ENCODE results near the gene IZUMO4.
"Not testable (repeated sequence)": the region's sequence is repeated elsewhere in the genome, so short reads cannot be mapped to it uniquely, and the experiment has no call there.

Gene IZUMO4

GRCh38 chr19:2123682-2124387 lies 27.1 kb downstream of the IZUMO4 start:
- no peak for TF ChIP-seq CTCF (IDR thresholded peaks at IDR 0.05)
- H3K4me1 ChIP-seq, result no peaks in the 10 kb centered on the region
- peaks cover 69 to 96% (median 90%) of the 10 kb centered on the region in 3 donors for H3K36me3 ChIP-seq
- H3K9me3 ChIP-seq, result no peaks in the 10 kb centered on the region
- no peak overlapping the region for H3K4me3 ChIP-seq
- no peak for DNase-seq
- intact Hi-C loops (cut with DNase I; ENCODE audit: low total_unique reads), result no loop called here
- H3K27ac ChIP-seq, result no peak overlapping the region
- H3K27me3 ChIP-seq, result no peaks in the 10 kb centered on the region

- intact Hi-C loops (cut with DNase I; ENCODE audit: low total_unique reads), result no loop called here
- no peak overlapping the region for H3K27ac ChIP-seq
- no peaks in the 10 kb centered on the region for H3K27me3 ChIP-seq
- H3K4me3 ChIP-seq, result no peak overlapping the region
- no peak for TF ChIP-seq CTCF (IDR thresholded peaks at IDR 0.05)
- no peaks in the 10 kb centered on the region for H3K4me1 ChIP-seq
- H3K9me3 ChIP-seq, result no peaks in the 10 kb centered on the region
- peaks cover 42 to 96% (median 92%) of the 10 kb centered on the region in 3 donors for H3K36me3 ChIP-seq
- DNase-seq, result no peak
Measured at GRCh38 chr19:2126879-2127518, 30.3 kb downstream of the IZUMO4 start.

GRCh38 chr19:2127758-2128157 lies 31.0 kb downstream of the IZUMO4 start:
- H3K36me3 ChIP-seq, result peaks cover 42 to 96% (median 92%) of the 10 kb centered on the region in 3 donors
- no peak for TF ChIP-seq CTCF (IDR thresholded peaks at IDR 0.05)
- DNase-seq, result no peak
- H3K4me3 ChIP-seq, result no peak overlapping the region
- H3K27me3 ChIP-seq, result no peaks in the 10 kb centered on the region
- intact Hi-C loops (cut with DNase I; ENCODE audit: low total_unique reads), result no loop called here
- H3K27ac ChIP-seq, result no peak overlapping the region
- H3K4me1 ChIP-seq, result no peaks in the 10 kb centered on the region
- H3K9me3 ChIP-seq, result no peaks in the 10 kb centered on the region

- H3K27ac ChIP-seq; H3K9me3 ChIP-seq; H3K4me1 ChIP-seq; intact Hi-C loops (cut with DNase I; ENCODE audit: low total_unique reads); H3K27me3 ChIP-seq; DNase-seq; H3K4me3 ChIP-seq: not testable (repeated sequence)
- peaks cover 39 to 96% (median 91%) of the 10 kb centered on the region in 3 donors for H3K36me3 ChIP-seq
Measured at GRCh38 chr19:2128252-2128651, 31.5 kb downstream of the IZUMO4 start.

- no peak for DNase-seq
- no peaks in the 10 kb centered on the region for H3K27me3 ChIP-seq
- peaks cover 31 to 96% (median 83%) of the 10 kb centered on the region in 3 donors for H3K36me3 ChIP-seq
- no peak overlapping the region for H3K27ac ChIP-seq
- no peaks in the 10 kb centered on the region for H3K9me3 ChIP-seq
- no peak overlapping the region for H3K4me3 ChIP-seq
- TF ChIP-seq CTCF (IDR thresholded peaks at IDR 0.05), result no peak
- intact Hi-C loops (cut with DNase I; ENCODE audit: low total_unique reads), result no loop called here
- H3K4me1 ChIP-seq, result no peaks in the 10 kb centered on the region
Measured at GRCh38 chr19:2129022-2129421, 32.3 kb downstream of the IZUMO4 start.

- H3K27me3 ChIP-seq, result no peaks in the 10 kb centered on the region
- no peak for TF ChIP-seq CTCF (IDR thresholded peaks at IDR 0.05)
- peaks cover 30 to 96% (median 78%) of the 10 kb centered on the region in 3 donors for H3K36me3 ChIP-seq
- intact Hi-C loops (cut with DNase I; ENCODE audit: low total_unique reads), result no loop called here
- no peak overlapping the region for H3K27ac ChIP-seq
- no peaks in the 10 kb centered on the region for H3K4me1 ChIP-seq
- DNase-seq, result no peak
- no peak overlapping the region for H3K4me3 ChIP-seq
- H3K9me3 ChIP-seq, result no peaks in the 10 kb centered on the region
Measured at GRCh38 chr19:2129486-2129885, 32.8 kb downstream of the IZUMO4 start.
